Effector memory CD4-positive, alpha-beta T cell (primary cell): ENCODE measurements around the gene CD5L.

ENCODE experiments used
- DNase-seq, 3 donors: peaks; one replicate each; pipeline ENCODE4 v3.0.0-alpha.2; 2020
- H3K27ac ChIP-seq: 2 replicates; pipeline ENCODE4 v1.7.0; 2013; ENCODE audit warnings: mild to moderate bottlenecking, low read length, moderate library complexity; ENCODE audit not compliant: insufficient read depth, poor library complexity, severe bottlenecking
- H3K27me3 ChIP-seq: replicated peaks from 2 replicates; pipeline ENCODE4 v1.7.0; 2013; ENCODE audit warnings: mild to moderate bottlenecking, low read length; ENCODE audit not compliant: insufficient read depth, control insufficient read depth, poor library complexity, severe bottlenecking
- H3K36me3 ChIP-seq: 2 replicates; pipeline ENCODE4 v1.7.0; 2013; ENCODE audit warnings: mild to moderate bottlenecking, low read length, moderate library complexity; ENCODE audit not compliant: control insufficient read depth, insufficient read depth
- H3K4me1 ChIP-seq: 2 replicates; pipeline ENCODE4 v1.7.0; 2013; ENCODE audit warnings: low read length, mild to moderate bottlenecking; ENCODE audit not compliant: control insufficient read depth, insufficient read depth, poor library complexity, severe bottlenecking
- H3K4me3 ChIP-seq: 2 replicates; pipeline ENCODE4 v1.7.0; 2013; ENCODE audit warnings: low read length, low read depth, mild to moderate bottlenecking; ENCODE audit not compliant: insufficient read depth, poor library complexity, severe bottlenecking
- H3K9me3 ChIP-seq: 2 replicates; pipeline ENCODE4 v1.7.0; 2013; ENCODE audit warnings: mild to moderate bottlenecking, low read length, moderate library complexity; ENCODE audit not compliant: control insufficient read depth

Gene CD5L

DNA sequence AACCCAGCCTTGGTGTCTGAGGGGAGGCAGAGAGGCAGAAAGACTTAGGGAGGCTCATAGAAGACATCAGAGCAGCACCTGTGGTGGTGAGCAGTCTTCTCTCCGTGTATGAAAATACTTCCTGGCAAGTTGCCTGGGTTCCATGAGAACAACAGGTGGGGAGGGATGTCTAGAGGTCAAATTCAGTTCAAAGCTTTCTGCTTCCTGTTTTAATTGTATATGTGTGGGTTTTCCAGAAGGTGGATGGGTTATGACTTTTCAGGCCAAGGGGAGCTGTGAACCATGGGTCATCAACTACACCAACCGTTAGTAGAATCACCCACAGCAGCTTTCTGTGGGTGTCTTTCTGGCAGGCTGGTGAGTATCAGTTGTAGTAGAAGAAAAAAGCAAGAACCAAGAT lies 60.6 kb downstream of the CD5L start:
- H3K27me3 ChIP-seq = no peaks in the 10 kb centered on the region
- DNase-seq = no peak
- no peaks in the 10 kb centered on the region for H3K4me1 ChIP-seq
- H3K36me3 ChIP-seq = no peaks in the 10 kb centered on the region
- no peaks in the 10 kb centered on the region for H3K9me3 ChIP-seq
- no peak overlapping the region for H3K4me3 ChIP-seq
- H3K27ac ChIP-seq = no peak overlapping the region
